C4-2B (cell line): Measurements from ENCODE around the gene TPD52L1.

Experiments
- CTCF ChIP-seq: fragments of 450-650 bp; conservative IDR thresholded peaks from 2 replicates; pipeline ENCODE4 v1.5.1; 2017; ENCODE audit warnings: mild to moderate bottlenecking
- ZFX ChIP-seq: fragments of 450-650 bp; IDR thresholded peaks from 2 replicates; pipeline ENCODE4 v1.6.1; 2017

GRCh38 chr6:125259354-125259736 is 105.8 kb downstream of the TPD52L1 start:
- TF ChIP-seq CTCF (no peak), ZFX (no peak)
